ENCODE measurements around the gene CSRNP3. TPM values are rescaled to one million over a fixed set of nuclear protein-coding genes. Genes with fewer than 3 reads are reported as not detected.
A peak's percentile ranks its signal among the peaks of the same experiment; 100 is the strongest.

Gene CSRNP3
- total and polyA plus RNA-seq, 2 donors from 2014 or later = 3.3 to 6.4 TPM

- DNase-seq = no peak
- no peak for TF ChIP-seq CTCF (IDR thresholded peaks at IDR 0.05; ENCODE audit: borderline replicate concordance, extremely low read depth, insufficient read depth)
- intact Hi-C loops (cut with DNase I) = no loop called here
- no peaks in the 10 kb centered on the region for H3K27me3 ChIP-seq (ENCODE audit: control insufficient read depth, insufficient read depth, low read length)
- H3K36me3 ChIP-seq (ENCODE audit: control insufficient read depth in 2 of 3, insufficient read depth in 3 of 3, low read length in 3 of 3) = no peaks in the 10 kb centered on the region
- no peak overlapping the region for H3K4me3 ChIP-seq (ENCODE audit: low read length in 3 of 3)
- no peaks in the 10 kb centered on the region for H3K9me3 ChIP-seq (ENCODE audit: control insufficient read depth in 2 of 3, insufficient read depth in 1 of 3, low read length in 3 of 3)
- no peaks in the 10 kb centered on the region for H3K4me1 ChIP-seq (ENCODE audit: control insufficient read depth in 2 of 3, insufficient read depth in 2 of 3, low read depth in 1 of 3, low read length in 3 of 3)
- no peak overlapping the region for H3K9ac ChIP-seq (ENCODE audit: low read length in 3 of 3)
- no peak overlapping the region for H3K27ac ChIP-seq (ENCODE audit: low read depth in 2 of 2, low read length in 2 of 2)
- FAIRE-seq = no peak
Measured at GRCh38 chr2:165436559-165436958, 32.9 kb upstream of the CSRNP3 start.

DNA sequence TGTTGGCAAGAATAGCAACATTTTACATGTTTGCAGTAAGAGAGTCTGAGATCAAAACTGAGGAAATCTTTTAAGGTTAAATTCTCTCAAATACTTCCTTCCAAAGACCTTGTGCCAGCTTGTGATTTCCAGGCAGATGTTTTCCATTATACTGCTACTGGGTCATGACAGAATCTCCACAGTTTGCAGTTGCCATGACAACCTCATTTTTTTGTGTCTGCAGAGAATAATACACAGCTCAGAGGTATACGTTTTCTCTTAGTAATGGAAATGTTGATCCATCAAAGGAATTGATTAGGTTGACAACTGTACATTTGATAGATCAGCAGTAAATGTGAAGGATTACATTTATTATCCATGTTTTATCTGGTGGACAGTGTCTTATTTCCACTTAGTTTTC lies 29.1 kb upstream of the CSRNP3 start:
- H3K4me1 ChIP-seq (ENCODE audit: control insufficient read depth in 2 of 3, insufficient read depth in 2 of 3, low read depth in 1 of 3, low read length in 3 of 3) = no peaks in the 10 kb centered on the region
- no peak overlapping the region for H3K9ac ChIP-seq (ENCODE audit: low read length in 3 of 3)
- H3K4me3 ChIP-seq (ENCODE audit: low read length in 3 of 3) = no peak overlapping the region
- H3K27me3 ChIP-seq (ENCODE audit: control insufficient read depth, insufficient read depth, low read length) = no peaks in the 10 kb centered on the region
- intact Hi-C loops (cut with DNase I) = no loop called here
- H3K9me3 ChIP-seq (ENCODE audit: control insufficient read depth in 2 of 3, insufficient read depth in 1 of 3, low read length in 3 of 3) = no peaks in the 10 kb centered on the region
- DNase-seq (peak in 3 of 5 donors; percentile 40 to 86 (median 80)), FAIRE-seq (no peak)
- H3K27ac ChIP-seq (ENCODE audit: low read depth in 2 of 2, low read length in 2 of 2) = no peak overlapping the region
- H3K36me3 ChIP-seq (ENCODE audit: control insufficient read depth in 2 of 3, insufficient read depth in 3 of 3, low read length in 3 of 3) = no peaks in the 10 kb centered on the region
- no peak for TF ChIP-seq CTCF (IDR thresholded peaks at IDR 0.05; ENCODE audit: borderline replicate concordance, extremely low read depth, insufficient read depth)

DNA sequence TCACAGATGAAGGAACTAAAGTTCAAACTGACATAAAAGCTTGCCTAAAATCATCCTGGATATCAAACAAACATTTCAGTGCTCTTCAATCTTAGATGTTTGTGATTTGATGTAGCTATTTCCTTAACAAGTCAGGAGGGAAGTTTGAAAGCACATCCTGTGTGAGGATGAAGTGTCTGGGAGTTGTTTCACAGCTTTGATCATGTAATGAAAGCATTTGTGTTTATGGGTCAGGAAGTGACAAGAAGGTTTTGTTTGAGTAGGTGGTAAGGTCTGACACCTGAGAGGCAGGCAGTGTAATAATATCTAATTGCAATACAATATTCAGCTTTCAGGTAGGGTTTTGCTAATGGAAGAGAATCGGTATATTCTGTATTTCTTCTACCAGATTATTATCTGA lies 26.0 kb upstream of the CSRNP3 start:
- DNase-seq (peak in 2 of 5 donors; percentile 34 to 36), FAIRE-seq (no peak)
- Histone ChIP-seq H3K9ac (ENCODE audit: low read length in 3 of 3) (no peak overlapping the region), H3K9me3 (ENCODE audit: control insufficient read depth in 2 of 3, insufficient read depth in 1 of 3, low read length in 3 of 3) (no peaks in the 10 kb centered on the region), H3K4me1 (ENCODE audit: control insufficient read depth in 2 of 3, insufficient read depth in 2 of 3, low read depth in 1 of 3, low read length in 3 of 3) (no peaks in the 10 kb centered on the region), H3K27me3 (ENCODE audit: control insufficient read depth, insufficient read depth, low read length) (no peaks in the 10 kb centered on the region), H3K4me3 (ENCODE audit: low read length in 3 of 3) (no peak overlapping the region), H3K36me3 (ENCODE audit: control insufficient read depth in 2 of 3, insufficient read depth in 3 of 3, low read length in 3 of 3) (no peaks in the 10 kb centered on the region), H3K27ac (ENCODE audit: low read depth in 2 of 2, low read length in 2 of 2) (no peak overlapping the region)
- intact Hi-C loops (cut with DNase I) = no loop called here
- no peak for TF ChIP-seq CTCF (IDR thresholded peaks at IDR 0.05; ENCODE audit: borderline replicate concordance, extremely low read depth, insufficient read depth)

DNA sequence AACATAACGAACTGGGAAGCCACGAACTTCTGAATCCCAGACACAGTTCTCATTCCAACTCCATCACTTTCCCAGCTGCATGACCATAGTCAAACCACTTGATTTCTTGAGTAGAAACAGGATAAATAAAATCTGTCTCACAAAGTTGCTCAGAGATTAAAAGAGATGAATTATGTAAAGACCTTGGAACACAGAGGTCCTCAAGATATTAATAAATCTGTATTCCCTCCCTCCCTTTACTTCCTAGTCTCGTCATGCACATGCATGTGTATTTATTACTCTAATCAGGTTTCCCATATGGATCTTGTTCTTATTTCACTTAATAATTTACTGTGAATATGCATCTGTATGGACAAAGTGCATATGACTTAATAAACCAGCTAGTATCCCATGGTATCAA lies 21.1 kb upstream of the CSRNP3 start:
- FAIRE-seq (no peak), DNase-seq (peak in 1 of 5 donors; percentile 69)
- Histone ChIP-seq H3K9ac (ENCODE audit: low read length in 3 of 3) (no peak overlapping the region), H3K36me3 (ENCODE audit: control insufficient read depth in 2 of 3, insufficient read depth in 3 of 3, low read length in 3 of 3) (no peaks in the 10 kb centered on the region), H3K4me1 (ENCODE audit: control insufficient read depth in 2 of 3, insufficient read depth in 2 of 3, low read depth in 1 of 3, low read length in 3 of 3) (no peaks in the 10 kb centered on the region), H3K27ac (ENCODE audit: low read depth in 2 of 2, low read length in 2 of 2) (no peak overlapping the region), H3K4me3 (ENCODE audit: low read length in 3 of 3) (no peak overlapping the region), H3K9me3 (ENCODE audit: control insufficient read depth in 2 of 3, insufficient read depth in 1 of 3, low read length in 3 of 3) (no peaks in the 10 kb centered on the region), H3K27me3 (ENCODE audit: control insufficient read depth, insufficient read depth, low read length) (no peaks in the 10 kb centered on the region)
- intact Hi-C loops (cut with DNase I) = no loop called here
- no peak for TF ChIP-seq CTCF (IDR thresholded peaks at IDR 0.05; ENCODE audit: borderline replicate concordance, extremely low read depth, insufficient read depth)
